ENCODE measurements around the gene ADAM12. TPM values are rescaled to one million over a fixed set of nuclear protein-coding genes. Genes with fewer than 3 reads are reported as not detected.

ADAM12 gene
- total RNA-seq, 1 donor from 2014 or later = 18.4 TPM

DNA sequence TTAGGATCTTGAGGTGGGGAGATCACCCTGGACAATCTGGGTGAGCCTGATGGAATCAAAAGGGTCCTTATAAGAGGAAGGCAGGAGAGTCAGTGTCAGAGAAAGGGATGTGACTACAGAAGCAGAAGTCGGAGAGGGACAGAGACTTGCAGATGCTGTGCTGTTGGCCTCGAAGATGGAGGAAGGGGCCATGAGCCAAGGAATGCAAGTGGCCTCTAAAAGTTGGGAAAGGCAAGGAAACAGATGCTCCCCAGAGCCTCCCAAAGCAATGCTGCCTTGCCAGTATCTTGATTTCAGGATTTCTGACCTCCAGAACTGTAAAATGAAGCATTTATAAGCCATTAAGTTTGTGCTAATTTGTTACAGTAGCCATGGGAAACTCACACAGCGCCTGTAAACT lies 326.8 kb downstream of the ADAM12 start:
- Mint-ChIP-seq H3K27me3 (ENCODE audit: unreplicated experiment) (peaks cover 2% of the 10 kb centered on the region), H3K27ac (ENCODE audit: unreplicated experiment) (no peak overlapping the region)
- TF ChIP-seq, protein P1, sequence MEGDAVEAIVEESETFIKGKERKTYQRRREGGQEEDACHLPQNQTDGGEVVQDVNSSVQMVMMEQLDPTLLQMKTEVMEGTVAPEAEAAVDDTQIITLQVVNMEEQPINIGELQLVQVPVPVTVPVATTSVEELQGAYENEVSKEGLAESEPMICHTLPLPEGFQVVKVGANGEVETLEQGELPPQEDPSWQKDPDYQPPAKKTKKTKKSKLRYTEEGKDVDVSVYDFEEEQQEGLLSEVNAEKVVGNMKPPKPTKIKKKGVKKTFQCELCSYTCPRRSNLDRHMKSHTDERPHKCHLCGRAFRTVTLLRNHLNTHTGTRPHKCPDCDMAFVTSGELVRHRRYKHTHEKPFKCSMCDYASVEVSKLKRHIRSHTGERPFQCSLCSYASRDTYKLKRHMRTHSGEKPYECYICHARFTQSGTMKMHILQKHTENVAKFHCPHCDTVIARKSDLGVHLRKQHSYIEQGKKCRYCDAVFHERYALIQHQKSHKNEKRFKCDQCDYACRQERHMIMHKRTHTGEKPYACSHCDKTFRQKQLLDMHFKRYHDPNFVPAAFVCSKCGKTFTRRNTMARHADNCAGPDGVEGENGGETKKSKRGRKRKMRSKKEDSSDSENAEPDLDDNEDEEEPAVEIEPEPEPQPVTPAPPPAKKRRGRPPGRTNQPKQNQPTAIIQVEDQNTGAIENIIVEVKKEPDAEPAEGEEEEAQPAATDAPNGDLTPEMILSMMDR (IDR thresholded peaks at IDR 0.05; ENCODE audit: partially characterized antibody, unreplicated experiment) = no peak

DNA sequence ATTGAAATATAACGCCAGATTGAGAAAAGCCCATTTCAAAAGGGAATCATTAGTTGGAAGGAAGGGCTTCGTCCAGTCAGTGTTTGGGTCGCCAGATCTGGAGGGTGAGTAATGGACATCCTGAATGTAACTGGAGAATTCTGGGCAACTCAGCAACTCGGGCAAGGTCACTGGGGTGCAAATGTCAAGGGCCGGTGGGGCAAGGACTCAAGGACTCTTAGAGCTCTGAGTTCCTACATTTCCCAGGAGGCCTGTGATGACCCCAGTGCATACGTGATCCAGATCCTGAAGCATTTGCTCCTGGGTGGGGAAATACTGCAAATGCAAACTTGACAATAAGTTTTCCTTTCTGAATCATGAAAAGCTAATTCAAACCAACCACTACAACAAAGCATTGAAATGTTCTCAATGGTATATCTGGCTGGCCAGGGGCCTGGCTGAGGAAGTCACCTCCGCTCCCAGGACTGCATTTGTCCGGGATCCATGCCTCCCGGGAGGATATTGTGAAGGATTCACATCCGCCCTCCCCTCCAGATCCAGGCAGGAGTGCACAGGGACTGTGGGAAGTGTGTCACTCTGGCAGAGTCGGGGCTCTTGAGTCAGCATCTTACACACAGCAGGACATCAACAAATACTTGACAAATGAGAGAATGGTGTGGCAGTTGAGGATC lies 327.9 kb downstream of the ADAM12 start:
- Mint-ChIP-seq H3K4me1 (ENCODE audit: low read depth, unreplicated experiment) (peaks cover 27% of the 10 kb centered on the region), H3K36me3 (ENCODE audit: unreplicated experiment) (peaks cover 5% of the 10 kb centered on the region), H3K27ac (ENCODE audit: unreplicated experiment) (peak overlapping the region; percentile 9), H3K9me3 (ENCODE audit: unreplicated experiment) (peaks cover 8% of the 10 kb centered on the region), H3K4me3 (ENCODE audit: unreplicated experiment) (no peak overlapping the region), H3K27me3 (ENCODE audit: unreplicated experiment) (no peaks in the 10 kb centered on the region)
- no peak for DNase-seq
- TF ChIP-seq, protein P1 (IDR thresholded peaks at IDR 0.05; ENCODE audit: partially characterized antibody, unreplicated experiment) = no peak

More for the DNA sequence above, 326.8 kb downstream of the ADAM12 start:
- Mint-ChIP-seq H3K4me3 (ENCODE audit: unreplicated experiment) (no peak overlapping the region), H3K36me3 (ENCODE audit: unreplicated experiment) (peaks cover 5% of the 10 kb centered on the region), H3K9me3 (ENCODE audit: unreplicated experiment) (peaks cover 8% of the 10 kb centered on the region), H3K4me1 (ENCODE audit: low read depth, unreplicated experiment) (peaks cover 27% of the 10 kb centered on the region)
- DNase-seq = no peak

DNA sequence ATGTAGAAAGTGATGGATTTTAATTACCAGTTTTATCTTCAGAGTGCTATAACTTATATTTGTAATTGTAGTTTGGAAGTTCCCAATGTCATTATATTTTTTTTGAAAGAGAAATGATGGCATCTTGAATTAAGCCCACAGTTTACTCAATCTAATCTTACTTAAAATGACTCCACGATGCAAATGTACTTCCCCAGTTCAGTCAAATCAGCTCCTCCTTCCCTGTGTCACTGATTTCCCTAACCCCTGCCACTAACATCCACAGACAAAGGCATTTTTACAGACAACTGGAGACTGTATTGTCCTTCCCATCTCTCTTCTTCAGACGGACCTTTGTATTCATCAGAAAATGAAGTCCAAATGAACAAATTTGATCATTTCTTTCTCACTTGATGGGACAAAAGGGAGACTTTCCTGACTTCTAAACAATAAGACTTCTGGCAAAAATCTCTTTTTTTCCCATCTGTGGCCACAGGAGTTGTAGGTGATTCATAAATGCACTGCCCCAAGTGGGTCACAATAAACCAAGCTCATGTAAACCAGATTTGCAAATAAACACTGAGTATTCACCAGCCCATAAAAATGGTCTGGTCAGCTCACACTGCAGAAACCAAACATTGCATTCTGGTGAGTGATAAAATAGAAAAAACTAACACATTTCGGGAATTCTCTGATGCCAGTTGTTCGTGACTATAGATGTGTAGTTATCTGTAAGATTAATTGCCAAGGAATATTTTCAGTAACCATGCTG lies 329.0 kb downstream of the ADAM12 start:
- Mint-ChIP-seq H3K27me3 (ENCODE audit: unreplicated experiment) (no peaks in the 10 kb centered on the region), H3K36me3 (ENCODE audit: unreplicated experiment) (peaks cover 5% of the 10 kb centered on the region), H3K9me3 (ENCODE audit: unreplicated experiment) (peaks cover 8% of the 10 kb centered on the region), H3K4me1 (ENCODE audit: low read depth, unreplicated experiment) (peaks cover 27% of the 10 kb centered on the region), H3K4me3 (ENCODE audit: unreplicated experiment) (peak overlapping the region; percentile 21), H3K27ac (ENCODE audit: unreplicated experiment) (peak overlapping the region; percentile 78)
- TF ChIP-seq, protein P1 (IDR thresholded peaks at IDR 0.05; ENCODE audit: partially characterized antibody, unreplicated experiment) = no peak
- DNase-seq = no peak

DNA sequence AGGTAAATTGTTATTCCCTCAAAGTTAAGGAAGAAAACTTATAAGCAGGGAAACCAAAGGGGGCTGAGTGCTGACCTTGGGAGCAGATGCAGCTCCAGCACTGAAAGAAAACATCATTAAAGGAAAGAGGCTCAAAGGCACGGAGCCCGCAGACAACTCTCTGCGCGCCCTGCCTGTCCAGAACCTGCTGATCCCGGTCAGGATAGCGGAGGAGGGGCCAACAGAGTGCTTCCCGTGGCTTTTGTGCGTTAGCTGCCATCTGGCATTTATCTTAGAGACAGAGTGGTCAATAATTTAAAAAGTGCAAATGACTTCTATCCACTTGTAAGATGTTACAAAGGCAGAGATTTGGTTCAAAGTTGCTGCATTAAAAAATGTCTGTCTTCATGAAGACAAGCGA lies 329.8 kb downstream of the ADAM12 start:
- Mint-ChIP-seq H3K27ac (ENCODE audit: unreplicated experiment) (peak overlapping the region; percentile 86), H3K36me3 (ENCODE audit: unreplicated experiment) (peaks cover 5% of the 10 kb centered on the region), H3K4me3 (ENCODE audit: unreplicated experiment) (peak overlapping the region; percentile 57), H3K4me1 (ENCODE audit: low read depth, unreplicated experiment) (peaks cover 27% of the 10 kb centered on the region), H3K9me3 (ENCODE audit: unreplicated experiment) (peaks cover 10% of the 10 kb centered on the region), H3K27me3 (ENCODE audit: unreplicated experiment) (no peaks in the 10 kb centered on the region)
- DNase-seq = peak; percentile 64
- TF ChIP-seq, protein P1 (IDR thresholded peaks at IDR 0.05; ENCODE audit: partially characterized antibody, unreplicated experiment) = no peak

DNA sequence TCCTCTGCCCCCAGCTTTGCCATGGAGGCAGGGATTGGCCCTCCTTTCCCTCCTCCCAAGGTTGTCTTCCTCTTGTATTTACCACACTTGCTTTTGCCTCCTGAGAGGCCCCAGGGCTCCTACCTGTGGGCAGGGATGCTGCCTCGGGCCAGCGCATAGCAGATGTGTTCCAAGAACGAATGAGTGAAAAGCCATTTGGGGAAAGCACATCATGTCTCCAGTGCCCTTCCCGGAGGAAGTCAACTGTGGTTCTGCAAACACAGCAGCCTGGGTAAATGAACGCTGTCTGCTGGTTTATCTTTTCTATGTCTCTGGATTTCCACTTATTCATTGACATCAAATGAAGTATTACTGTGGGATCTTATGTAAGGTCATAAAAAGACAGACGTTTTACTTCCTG lies 330.2 kb downstream of the ADAM12 start:
- H3K4me3 Mint-ChIP-seq (ENCODE audit: unreplicated experiment) = peak overlapping the region; percentile 57
- H3K4me1 Mint-ChIP-seq (ENCODE audit: low read depth, unreplicated experiment) = peaks cover 23% of the 10 kb centered on the region
- H3K9me3 Mint-ChIP-seq (ENCODE audit: unreplicated experiment) = peaks cover 6% of the 10 kb centered on the region
- peak overlapping the region; percentile 86 for H3K27ac Mint-ChIP-seq (ENCODE audit: unreplicated experiment)
- TF ChIP-seq, protein P1 (IDR thresholded peaks at IDR 0.05; ENCODE audit: partially characterized antibody, unreplicated experiment) = no peak
- H3K27me3 Mint-ChIP-seq (ENCODE audit: unreplicated experiment) = no peaks in the 10 kb centered on the region
- peaks cover 5% of the 10 kb centered on the region for H3K36me3 Mint-ChIP-seq (ENCODE audit: unreplicated experiment)
- DNase-seq = no peak

All from glutamatergic neuron (in vitro differentiated cells).